GM13976 (cell line): ENCODE measurements around the gene COL13A1.

Source experiments
- DNase-seq: peaks from one replicate; pipeline ENCODE4 v3.0.0; 2012; ENCODE audit warnings: low spot score
- CTCF ChIP-seq: IDR thresholded peaks from 2 replicates; pipeline ENCODE4 v1.5.1; 2012; ENCODE audit warnings: borderline replicate concordance, mild to moderate bottlenecking; ENCODE audit not compliant: insufficient read depth; ENCODE audit errors: extremely low read depth, missing control alignments, control extremely low read depth
- in situ Hi-C: fragments of 300-500 bp; cut with MboI; formaldehyde crosslinking; loops from one replicate; pipeline ENCODE4 v1.12.0; 2022; ENCODE audit warnings: low sequenced_read_pairs, mixed read lengths, inconsistent platforms; ENCODE audit not compliant: unreplicated experiment

Gene COL13A1

GRCh38 chr10:69800109-69800508 is 1.6 kb upstream of the COL13A1 start:
- TF ChIP-seq CTCF, result no peak
- in situ Hi-C loops, result no loop called here
- peak; percentile 46 for DNase-seq

- in situ Hi-C loops, result no loop called here
- no peak for TF ChIP-seq CTCF
- no peak for DNase-seq
Observed at GRCh38 chr10:69800665-69801064, 1.0 kb upstream of the COL13A1 start.

- peak; percentile 61 for DNase-seq
- no peak for TF ChIP-seq CTCF
- in situ Hi-C loops, result no loop called here
Observed at GRCh38 chr10:69801094-69801433, 642 bp upstream of the COL13A1 start.

- no peak for DNase-seq
- no peak for TF ChIP-seq CTCF
- in situ Hi-C loops, result no loop called here
Observed at GRCh38 chr10:69802424-69803161, 887 bp downstream of the COL13A1 start.

GRCh38 chr10:69803809-69804208 is 2.1 kb downstream of the COL13A1 start:
- no peak for TF ChIP-seq CTCF
- no peak for DNase-seq
- in situ Hi-C loops, result no loop called here

- no peak for TF ChIP-seq CTCF
- DNase-seq, result no peak
- in situ Hi-C loops, result no loop called here
Observed at GRCh38 chr10:69804775-69805174, 3.1 kb downstream of the COL13A1 start.

GRCh38 chr10:69807122-69807521 is 5.4 kb downstream of the COL13A1 start:
- in situ Hi-C loops, result no loop called here
- no peak for TF ChIP-seq CTCF
- no peak for DNase-seq
